K562 (cell line): ENCODE measurements around the gene ZFAND5. TPM values are rescaled to one million over a fixed set of nuclear protein-coding genes. Genes with fewer than 3 reads are reported as not detected.
A peak's percentile ranks its signal among the peaks of the same experiment; 100 is the strongest.

ENCODE experiments used
- AFF4 ChIP-seq: sonication (generic); formaldehyde crosslinking; IDR thresholded peaks from 2 replicates; pipeline ENCODE4 v1.8.0; 2023; ENCODE audit warnings: mild to moderate bottlenecking, missing genetic modification reagents
- CCNT2 ChIP-seq: IDR thresholded peaks from 2 replicates; pipeline ENCODE4 v1.6.1; 2011; ENCODE audit warnings: borderline replicate concordance, low read depth, mild to moderate bottlenecking, moderate library complexity, mixed read lengths, low read length; ENCODE audit not compliant: insufficient read length; ENCODE audit errors: extremely low read depth
- CTBP1 ChIP-seq: fragments of 450-650 bp; IDR thresholded peaks from 2 replicates; pipeline ENCODE4 v1.6.1; 2016; ENCODE audit warnings: borderline replicate concordance
- DNMT1 ChIP-seq: fragments of 450-650 bp; IDR thresholded peaks from 2 replicates; pipeline ENCODE4 v1.6.1; 2016; ENCODE audit warnings: antibody characterized with exemption, mild to moderate bottlenecking
- GTF2B ChIP-seq: IDR thresholded peaks from 2 replicates; pipeline ENCODE4 v1.6.1; 2011; ENCODE audit not compliant: insufficient read length; ENCODE audit errors: extremely low read depth
- HDAC8 ChIP-seq: fragments of 450-650 bp; IDR thresholded peaks from 2 replicates; pipeline ENCODE4 v1.6.1; 2016; ENCODE audit warnings: mild to moderate bottlenecking, missing genetic modification characterization, moderate library complexity, missing compliant biosample characterization
- HES1 ChIP-seq: fragments of 450-650 bp; IDR thresholded peaks from 2 replicates; pipeline ENCODE4 v1.6.1; 2016; ENCODE audit warnings: low read depth, mild to moderate bottlenecking, moderate library complexity
- HNRNPL ChIP-seq: fragments of 200-400 bp; formaldehyde crosslinking; IDR thresholded peaks from 2 replicates; pipeline ENCODE4 v1.6.1; 2017; ENCODE audit warnings: low read depth, mild to moderate bottlenecking, low read length
- NRF1 ChIP-seq, 2 experiments: fragments of 450-650 bp; IDR thresholded peaks in 1 of 2; conservative IDR thresholded peaks in 1 of 2; 2 replicates each; pipeline ENCODE4 v1.6.1; 2014; ENCODE audit warnings: mild to moderate bottlenecking in 2 of 2
- PRPF4 ChIP-seq: fragments of 200-400 bp; formaldehyde crosslinking; IDR thresholded peaks from one replicate; pipeline ENCODE4 v1.6.1; 2017; ENCODE audit warnings: low read length, low read depth, mild to moderate bottlenecking; ENCODE audit not compliant: insufficient read depth, poor library complexity, severe bottlenecking
- SNRNP70 ChIP-seq: fragments of 200-400 bp; formaldehyde crosslinking; optimal IDR thresholded peaks from 2 replicates; pipeline ENCODE3; 2017; ENCODE audit warnings: low read depth, low read length
- SP1 ChIP-seq: sonication (generic); formaldehyde crosslinking; IDR thresholded peaks from 2 replicates; pipeline ENCODE4 v1.8.1; 2022; ENCODE audit warnings: mild to moderate bottlenecking, missing genetic modification reagents
- SREBF2 ChIP-seq: sonication (generic); formaldehyde crosslinking; IDR thresholded peaks from 2 replicates; pipeline ENCODE4 v1.4.0; 2020; ENCODE audit warnings: mild to moderate bottlenecking, missing genetic modification reagents
- SRSF7 ChIP-seq: fragments of 200-400 bp; formaldehyde crosslinking; optimal IDR thresholded peaks from 2 replicates; pipeline ENCODE3; 2017; ENCODE audit warnings: mild to moderate bottlenecking, low read depth, low read length
- TGIF2 ChIP-seq: sonication (generic); formaldehyde crosslinking; IDR thresholded peaks from 2 replicates; pipeline ENCODE4 v1.8.1; 2022; ENCODE audit warnings: mild to moderate bottlenecking, missing genetic modification reagents, moderate library complexity
- TOE1 ChIP-seq, 2 experiments: fragments of 450-650 bp in 1 of 2; sonication (generic) in 1 of 2; formaldehyde crosslinking in 1 of 2; IDR thresholded peaks; 2 replicates each; pipeline versions ENCODE4 v1.7.1 to v1.8.0; 2016 to 2022; ENCODE audit warnings: borderline replicate concordance in 2 of 2, mild to moderate bottlenecking in 2 of 2, antibody characterized with exemption in 1 of 2, inconsistent platforms in 1 of 2, low read depth in 1 of 2, missing genetic modification reagents in 1 of 2, moderate library complexity in 1 of 2
- TSC22D4 ChIP-seq: fragments of 450-650 bp; IDR thresholded peaks from 2 replicates; pipeline ENCODE4 v1.6.1; 2016; ENCODE audit warnings: missing genetic modification characterization, missing biosample characterization, control low read depth
- ZNF239 ChIP-seq: fragments of 250-450 bp; sonication (Bioruptor Pico); IDR thresholded peaks from 2 replicates; pipeline ENCODE4 v1.4.0; 2020; ENCODE audit warnings: mild to moderate bottlenecking
- ZNF280B ChIP-seq: fragments of 250-450 bp; sonication (Bioruptor Pico); IDR thresholded peaks from 2 replicates; pipeline ENCODE4 v1.5.1; 2021; ENCODE audit warnings: mild to moderate bottlenecking
- polyA plus RNA-seq, 8 experiments: library from polyadenylated mRNA; depleted of rRNA in 4 of 8; stranded (reverse) in 5 of 8; unstranded in 3 of 8; fragments of >200 nt; fragmentation: Nextera tagmentation in 2 of 8; fragmentation: Illumina TruSeq in 1 of 8; extraction: Ambion mirVana in 2 of 8; extraction: Trizol in 1 of 8; gene quantifications; 2 replicates each; pipeline versions ENCODE4 v1.2.1 to v1.2.3, GENCODE V29; 2011 to 2014; ENCODE audit warnings: inconsistent platforms in 1 of 8, missing spikeins in 1 of 8
- total RNA-seq, 7 experiments: library from RNA; depleted of rRNA in 6 of 7; stranded (reverse); fragments of >200 nt in 6 of 7; fragmentation: Illumina TruSeq in 2 of 7; extraction: Trizol in 2 of 7; gene quantifications; 2 replicates each; pipeline versions ENCODE4 v1.2.1 to v1.2.3, GENCODE V29; 2011 to 2021; ENCODE audit warnings: low replicate concordance in 1 of 7

ZFAND5 gene
- total and polyA plus RNA-seq, 9 of the 15 experiments (the other 6 are each of a cell fraction or from before 2014, with no cell fraction given), result 12.7 to 64.2 (median 34.5) TPM

DNA sequence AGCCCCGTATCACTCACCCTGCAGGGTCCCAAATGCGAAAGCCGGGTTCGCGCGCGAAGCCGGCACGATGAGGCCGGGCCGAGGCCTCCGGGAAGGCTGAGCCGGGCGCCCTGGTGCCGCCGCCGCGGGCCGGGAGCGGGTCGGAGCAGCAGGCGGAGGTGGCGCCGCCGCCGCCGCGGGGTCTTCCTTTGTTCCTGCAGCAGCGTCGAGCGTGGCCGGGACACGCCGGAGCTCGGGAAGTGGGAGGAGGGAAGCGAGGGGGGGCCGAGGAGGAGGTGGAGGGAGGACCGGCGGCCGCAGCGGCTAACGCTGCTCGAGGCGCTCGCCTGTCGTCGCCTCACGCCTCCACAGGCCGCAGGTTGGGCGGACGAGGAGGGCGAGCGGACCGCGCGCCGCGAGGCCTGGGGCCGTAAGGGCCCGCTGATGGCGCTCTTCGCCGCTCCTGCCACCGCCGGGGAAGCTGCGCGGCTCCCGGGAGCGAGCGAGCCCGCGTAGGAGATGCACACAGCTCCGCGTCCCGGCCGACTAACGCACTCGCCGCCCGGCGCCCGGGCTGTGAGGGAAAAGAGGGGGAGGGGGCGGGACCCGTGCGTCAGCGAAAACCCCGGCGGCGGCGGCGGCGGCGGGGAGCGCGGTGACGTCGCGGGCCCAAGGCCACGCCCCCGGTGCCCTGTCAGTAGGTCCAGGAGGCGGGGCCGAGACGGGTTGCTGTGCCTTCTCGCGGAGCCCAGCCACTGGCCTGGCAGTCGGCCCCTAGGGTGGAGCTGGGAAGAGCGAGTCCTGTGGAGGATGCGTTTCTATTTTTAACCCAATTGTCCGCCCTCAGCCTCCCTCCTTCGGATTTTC lies at the start of gene ZFAND5 (continued):
- TF ChIP-seq HES1, result no peak
- no peak for TF ChIP-seq HDAC8 (tag)
- peak; percentile 82 for TF ChIP-seq SP1 (CRISPR knock-in tag)
- no peak for TF ChIP-seq SNRNP70
- no peak for TF ChIP-seq TOE1 (IDR thresholded peaks at IDR 0.05; ENCODE audit: borderline replicate concordance)
- 0 out of 2 replicates have a peak, but pooled peaks have one; percentile 72 for TF ChIP-seq TOE1 (CRISPR knock-in tag; IDR thresholded peaks at IDR 0.05; ENCODE audit: borderline replicate concordance, low read depth)
- no peak for TF ChIP-seq ZNF280B (CRISPR knock-in tag)
- TF ChIP-seq TSC22D4 (tag), result no peak
- peak; percentile 80 for TF ChIP-seq PRPF4
- TF ChIP-seq GTF2B, result no peak
- no peak for TF ChIP-seq DNMT1
- peak; percentile 60 for TF ChIP-seq CCNT2
- TF ChIP-seq SREBF2 (CRISPR knock-in tag), result no peak
- peak; percentile 95 for TF ChIP-seq AFF4 (CRISPR knock-in tag)
- peak; percentile 81 for TF ChIP-seq CTBP1
- peak; percentile 52 to 57; a peak in 3 of 4 replicates for TF ChIP-seq NRF1 (conservative IDR thresholded peaks at IDR 0.05 in 1 of 2, IDR thresholded peaks at IDR 0.05 in 1 of 2)
- no peak for TF ChIP-seq ZNF239 (CRISPR knock-in tag)
- peak; percentile 33 for TF ChIP-seq SRSF7
- peak; percentile 70; the same call in 1 of the 2 replicates for TF ChIP-seq HNRNPL
- peak; percentile 33; the same call in 1 of the 2 replicates for TF ChIP-seq TGIF2 (CRISPR knock-in tag)
